ENCODE data around the gene CFAP100. TPM values are rescaled to one million over a fixed set of nuclear protein-coding genes. Genes with fewer than 3 reads are reported as not detected.

Gene CFAP100
- total RNA-seq (ENCODE audit: unreplicated experiment): not detected
- long read RNA-seq: 0 reads

GRCh38 chr3:126394179-126394976, at the start of gene CFAP100:
Gene CFAP100 (plus strand): TSS chr3:126394909. CDS start chr3:126396001, 1,092 bp downstream.
- H3K27ac Mint-ChIP-seq (ENCODE audit: unreplicated experiment): peak within 1 kb of the TSS; percentile 15
- peaks cover 5% of the 10 kb centered on the region for H3K27me3 Mint-ChIP-seq (ENCODE audit: unreplicated experiment)

GRCh38 chr3:126345231-126345630, 49.5 kb upstream of the CFAP100 start:
- DNase-seq (ENCODE audit: low spot score): no peak
- Mint-ChIP-seq H3K4me3 (ENCODE audit: unreplicated experiment) (no peak overlapping the region), H3K9me3 (ENCODE audit: unreplicated experiment) (no peaks in the 10 kb centered on the region), H3K27me3 (ENCODE audit: unreplicated experiment) (peaks cover 7% of the 10 kb centered on the region), H3K27ac (ENCODE audit: unreplicated experiment) (peak overlapping the region; percentile 3), H3K36me3 (ENCODE audit: low read depth, unreplicated experiment) (no peaks in the 10 kb centered on the region), H3K4me1 (ENCODE audit: unreplicated experiment) (no peaks in the 10 kb centered on the region)
- no peak for TF ChIP-seq CTCF (IDR thresholded peaks at IDR 0.05; ENCODE audit: unreplicated experiment)

More at GRCh38 chr3:126394179-126394976, at the start of gene CFAP100:
- H3K36me3 Mint-ChIP-seq (ENCODE audit: low read depth, unreplicated experiment): no peaks in the 10 kb centered on the region
- H3K4me1 Mint-ChIP-seq (ENCODE audit: unreplicated experiment): peaks cover 3% of the 10 kb centered on the region
- no peaks in the 10 kb centered on the region for H3K9me3 Mint-ChIP-seq (ENCODE audit: unreplicated experiment)
- H3K4me3 Mint-ChIP-seq (ENCODE audit: unreplicated experiment): no peak within 1 kb of the TSS
- peak; percentile 72 for DNase-seq (ENCODE audit: low spot score)
- TF ChIP-seq CTCF (IDR thresholded peaks at IDR 0.05; ENCODE audit: unreplicated experiment): no peak

- no peak overlapping the region for H3K4me3 Mint-ChIP-seq (ENCODE audit: unreplicated experiment)
- no peaks in the 10 kb centered on the region for H3K4me1 Mint-ChIP-seq (ENCODE audit: unreplicated experiment)
- peaks cover 7% of the 10 kb centered on the region for H3K27me3 Mint-ChIP-seq (ENCODE audit: unreplicated experiment)
- peak overlapping the region; percentile 3 for H3K27ac Mint-ChIP-seq (ENCODE audit: unreplicated experiment)
- H3K36me3 Mint-ChIP-seq (ENCODE audit: low read depth, unreplicated experiment): no peaks in the 10 kb centered on the region
- no peak for TF ChIP-seq CTCF (IDR thresholded peaks at IDR 0.05; ENCODE audit: unreplicated experiment)
- peak; percentile 2 for DNase-seq (ENCODE audit: low spot score)
- no peaks in the 10 kb centered on the region for H3K9me3 Mint-ChIP-seq (ENCODE audit: unreplicated experiment)
Observed at GRCh38 chr3:126345641-126346460, 48.9 kb upstream of the CFAP100 start.

- Mint-ChIP-seq H3K4me1 (ENCODE audit: unreplicated experiment) (no peaks in the 10 kb centered on the region), H3K9me3 (ENCODE audit: unreplicated experiment) (no peaks in the 10 kb centered on the region), H3K27ac (ENCODE audit: unreplicated experiment) (no peak overlapping the region), H3K36me3 (ENCODE audit: low read depth, unreplicated experiment) (no peaks in the 10 kb centered on the region), H3K4me3 (ENCODE audit: unreplicated experiment) (no peak overlapping the region), H3K27me3 (ENCODE audit: unreplicated experiment) (peaks cover 7% of the 10 kb centered on the region)
- TF ChIP-seq CTCF (IDR thresholded peaks at IDR 0.05; ENCODE audit: unreplicated experiment): no peak
- DNase-seq (ENCODE audit: low spot score): no peak
Observed at GRCh38 chr3:126346466-126346865, 48.2 kb upstream of the CFAP100 start.

All from endothelial cell (in vitro differentiated cells).